Gastroesophageal sphincter (tissue), 4 donors: ENCODE measurements around the gene ASIC1. TPM values are rescaled to one million over a fixed set of nuclear protein-coding genes. Genes with fewer than 3 reads are reported as not detected.

Source experiments
- ATAC-seq: fragments of 150-250 bp; one replicate; pipeline ENCODE4 v1.9.1; 2016; ENCODE audit warnings: mild to moderate bottlenecking, moderate library complexity
- H3K27ac ChIP-seq, 4 donors: fragments of 200-600 bp; sonication (generic) in 3 of 4; 1 replicate in 3 of 4; 2 replicates in 1 of 4; pipeline ENCODE4 v1.5.1; 2016 to 2019
- H3K27me3 ChIP-seq: fragments of 200-600 bp; sonication (generic); one replicate; pipeline ENCODE4 v1.5.1; 2019
- H3K36me3 ChIP-seq, 2 donors: fragments of 200-600 bp; sonication (generic); one replicate each; pipeline ENCODE4 v1.5.1; 2019; ENCODE audit warnings: control low read depth in 1 of 2
- H3K4me1 ChIP-seq, 3 donors: fragments of 200-600 bp; sonication (generic); 1 replicate in 2 of 3; 2 replicates in 1 of 3; pipeline ENCODE4 v1.5.1; 2016 to 2019; ENCODE audit warnings: control low read depth in 2 of 3
- H3K4me3 ChIP-seq, 2 donors: fragments of 200-600 bp; sonication (generic); one replicate each; pipeline ENCODE4 v1.5.1; 2019; ENCODE audit warnings: mild to moderate bottlenecking in 1 of 2, moderate library complexity in 1 of 2
- H3K9me3 ChIP-seq, 3 donors: fragments of 200-600 bp; sonication (generic); one replicate each; pipeline ENCODE4 v1.5.1; 2017 to 2019; ENCODE audit warnings: control low read depth in 2 of 3
- CTCF ChIP-seq, 4 experiments: fragments of 200-600 bp in 2 of 4; fragments of 450-650 bp in 2 of 4; sonication (generic) in 1 of 4; IDR thresholded peaks; one replicate each; pipeline ENCODE4 v1.5.1; 2017 to 2019; ENCODE audit warnings: antibody characterized with exemption in 4 of 4, mild to moderate bottlenecking in 2 of 4, moderate library complexity in 2 of 4
- EP300 ChIP-seq: sonication (generic); formaldehyde crosslinking; IDR thresholded peaks from one replicate; pipeline ENCODE4 v1.6.1; 2017; ENCODE audit warnings: antibody characterized with exemption, mild to moderate bottlenecking
- POLR2A ChIP-seq, 2 donors: fragments of 450-650 bp; IDR thresholded peaks; one replicate each; pipeline ENCODE4 v1.6.1; 2017; ENCODE audit warnings: antibody characterized with exemption in 2 of 2, mild to moderate bottlenecking in 2 of 2, moderate library complexity in 1 of 2
- POLR2AphosphoS5 ChIP-seq: sonication (generic); formaldehyde crosslinking; IDR thresholded peaks from one replicate; pipeline ENCODE4 v1.6.1; 2017; ENCODE audit warnings: antibody characterized with exemption
- WGBS, 2 donors: methylation state at CpG; one replicate each; pipeline ENCODE4 v1.1.5; 2018; ENCODE audit warnings: low coverage in 1 of 2; 5-methylcytosine and 5-hydroxymethylcytosine counted together
- total RNA-seq, 4 donors: library from RNA; depleted of rRNA; stranded (reverse); fragments of >200 nt; gene quantifications; one replicate each; pipeline ENCODE4 v1.1.0, GENCODE V29; 2016

ASIC1 gene
- total RNA-seq, 4 donors from 2014 or later, result 0.82 to 4.9 (median 3.1) TPM

- Histone ChIP-seq H3K27ac (peak overlapping the region; percentile 89 to 99 (median 94)), H3K36me3 (peaks cover 2 to 42% of the 10 kb centered on the region in 2 donors), H3K4me3 (peak overlapping the region; percentile 58 to 73), H3K9me3 (no peaks in the 10 kb centered on the region), H3K4me1 (peaks cover 0 to 51% (median 0%) of the 10 kb centered on the region in 3 donors), H3K27me3 (no peaks in the 10 kb centered on the region)
- ATAC-seq, result no peak
- 0 to 7% methylated on average over 1 to 7 of the region's 8 CpGs for WGBS, 2 donors
- TF ChIP-seq CTCF (IDR thresholded peaks at IDR 0.05) (no peak), POLR2AphosphoS5 (no peak), EP300 (no peak), POLR2A (IDR thresholded peaks at IDR 0.05) (no peak)
These were observed 28.2 kb downstream of the ASIC1 start for GRCh38 chr12:50085615-50086072.

- ATAC-seq, result no peak
- peaks cover 2 to 47% of the 10 kb centered on the region in 2 donors for H3K36me3 ChIP-seq
- H3K9me3 ChIP-seq, result no peaks in the 10 kb centered on the region
- TF ChIP-seq CTCF (IDR thresholded peaks at IDR 0.05) (no peak), POLR2A (IDR thresholded peaks at IDR 0.05) (no peak), EP300 (no peak), POLR2AphosphoS5 (no peak)
- H3K27ac ChIP-seq, result peak overlapping the region; percentile 89 to 99 (median 94)
- H3K27me3 ChIP-seq, result no peaks in the 10 kb centered on the region
- peak overlapping the region; percentile 58 to 73 for H3K4me3 ChIP-seq
- H3K4me1 ChIP-seq, result peaks cover 0 to 48% (median 0%) of the 10 kb centered on the region in 3 donors
- no CpG with 5 or more reads among the region's 5 CpGs for WGBS, 2 donors
These were observed 28.8 kb downstream of the ASIC1 start for GRCh38 chr12:50086148-50086547.

GRCh38 chr12:50087151-50087550 is 29.8 kb downstream of the ASIC1 start:
- no peak for ATAC-seq
- H3K4me1 ChIP-seq, result peaks cover 0 to 47% (median 0%) of the 10 kb centered on the region in 3 donors
- H3K36me3 ChIP-seq, result peaks cover 2 to 57% of the 10 kb centered on the region in 2 donors
- 68 to 88% methylated on average over 3 to 4 of the region's 9 CpGs for WGBS, 2 donors
- no peak overlapping the region for H3K4me3 ChIP-seq
- TF ChIP-seq POLR2A (IDR thresholded peaks at IDR 0.05) (no peak), POLR2AphosphoS5 (no peak), CTCF (IDR thresholded peaks at IDR 0.05) (no peak), EP300 (no peak)
- no peak overlapping the region for H3K27ac ChIP-seq
- no peaks in the 10 kb centered on the region for H3K9me3 ChIP-seq
- no peaks in the 10 kb centered on the region for H3K27me3 ChIP-seq

GRCh38 chr12:50087995-50088394 is 30.6 kb downstream of the ASIC1 start:
- H3K27me3 ChIP-seq, result no peaks in the 10 kb centered on the region
- WGBS, 2 donors, result 24 to 40% methylated on average over 1 to 3 of the region's 3 CpGs
- no peak for TF ChIP-seq EP300
- no peak for TF ChIP-seq POLR2AphosphoS5
- no peak for TF ChIP-seq POLR2A (IDR thresholded peaks at IDR 0.05)
- TF ChIP-seq CTCF (IDR thresholded peaks at IDR 0.05), result no peak
- ATAC-seq, result no peak
- no peak overlapping the region for H3K27ac ChIP-seq
- no peaks in the 10 kb centered on the region for H3K9me3 ChIP-seq
- H3K4me3 ChIP-seq, result no peak overlapping the region
- H3K36me3 ChIP-seq, result peaks cover 2 to 66% of the 10 kb centered on the region in 2 donors
- H3K4me1 ChIP-seq, result peaks cover 0 to 47% (median 0%) of the 10 kb centered on the region in 3 donors

- 17 to 30% methylated on average over 2 to 3 of the region's 3 CpGs for WGBS, 2 donors
- H3K27me3 ChIP-seq, result no peaks in the 10 kb centered on the region
- no peak overlapping the region for H3K27ac ChIP-seq
- no peak for ATAC-seq
- H3K36me3 ChIP-seq, result peaks cover 2 to 73% of the 10 kb centered on the region in 2 donors
- no peak overlapping the region for H3K4me3 ChIP-seq
- no peaks in the 10 kb centered on the region for H3K9me3 ChIP-seq
- H3K4me1 ChIP-seq, result peaks cover 0 to 45% (median 0%) of the 10 kb centered on the region in 3 donors
- peak; percentile 59 to 81 (median 69) for TF ChIP-seq CTCF (IDR thresholded peaks at IDR 0.05)
- no peak for TF ChIP-seq POLR2A (IDR thresholded peaks at IDR 0.05)
- no peak for TF ChIP-seq EP300
- TF ChIP-seq POLR2AphosphoS5, result no peak
These were observed 31.4 kb downstream of the ASIC1 start for GRCh38 chr12:50088577-50089335.
